ENCODE measurements around the gene FBXO3.

Gene FBXO3

GRCh38 chr11:33700063-33700501, 74.2 kb downstream of the FBXO3 start:
- no peak for DNase-seq

- DNase-seq: peak; percentile 50
Observed at GRCh38 chr11:33699515-33700062, 74.7 kb downstream of the FBXO3 start.

- peak; percentile 22 for DNase-seq
Observed at GRCh38 chr11:33698921-33699320, 75.4 kb downstream of the FBXO3 start.

- DNase-seq: peak; percentile 51
Observed at GRCh38 chr11:33697997-33698396, 76.3 kb downstream of the FBXO3 start.

- peak; percentile 23 for DNase-seq
Observed at GRCh38 chr11:33696931-33697638, 77.2 kb downstream of the FBXO3 start.

- peak; percentile 48 for DNase-seq
Observed at GRCh38 chr11:33696411-33696810, 77.9 kb downstream of the FBXO3 start.

GRCh38 chr11:33695051-33695566, 79.2 kb downstream of the FBXO3 start:
- DNase-seq: peak; percentile 46

GRCh38 chr11:33694346-33695050, 79.8 kb downstream of the FBXO3 start:
- peak; percentile 37 for DNase-seq

- no peak for DNase-seq
Observed at GRCh38 chr11:33692541-33692940, 81.8 kb downstream of the FBXO3 start.

GRCh38 chr11:33692013-33692504, 82.3 kb downstream of the FBXO3 start:
- peak; percentile 85 for DNase-seq

- DNase-seq: peak; percentile 92
Observed at GRCh38 chr11:33691066-33691864, 83.1 kb downstream of the FBXO3 start.
